ENCODE measurements around the gene METTL4. TPM values are rescaled to one million over a fixed set of nuclear protein-coding genes. Genes with fewer than 3 reads are reported as not detected.
A peak's percentile ranks its signal among the peaks of the same experiment; 100 is the strongest.

Gene METTL4
- total RNA-seq, 2 donors from 2014 or later, result 11.2 to 17.5 TPM

- Histone ChIP-seq H3K27ac (ENCODE audit: low read depth, low read length) (no peak overlapping the region), H3K9ac (ENCODE audit: extremely low read depth, low read length, poor library complexity, severe bottlenecking) (no peak overlapping the region), H3K9me3 (ENCODE audit: control insufficient read depth, low read length) (no peaks in the 10 kb centered on the region), H3K4me3 (ENCODE audit: low read length) (no peak overlapping the region), H3K27me3 (ENCODE audit: control insufficient read depth, insufficient read depth, low read length, poor library complexity, severe bottlenecking) (no peaks in the 10 kb centered on the region), H3K36me3 (ENCODE audit: control insufficient read depth, insufficient read depth, low read length) (peaks cover 37% of the 10 kb centered on the region), H3K4me1 (ENCODE audit: control insufficient read depth, insufficient read depth, low read length) (no peaks in the 10 kb centered on the region)
- Mint-ChIP-seq H3K4me3 (no peak overlapping the region), H3K36me3 (ENCODE audit: low read depth) (peaks cover 28% of the 10 kb centered on the region), H3K27me3 (ENCODE audit: insufficient read depth) (no peaks in the 10 kb centered on the region), H3K9me3 (no peaks in the 10 kb centered on the region), H3K4me1 (no peaks in the 10 kb centered on the region), H3K27ac (no peak overlapping the region)
- 97% methylated on average over 2 of the region's 2 CpGs; no CpG with 5 or more reads in 1 of the 2 experiments for WGBS, 2 experiments (ENCODE audit: insufficient coverage in 1 of 2, insufficient read length in 1 of 2)
- DNase-seq, result no peak
- TF ChIP-seq, protein P1, sequence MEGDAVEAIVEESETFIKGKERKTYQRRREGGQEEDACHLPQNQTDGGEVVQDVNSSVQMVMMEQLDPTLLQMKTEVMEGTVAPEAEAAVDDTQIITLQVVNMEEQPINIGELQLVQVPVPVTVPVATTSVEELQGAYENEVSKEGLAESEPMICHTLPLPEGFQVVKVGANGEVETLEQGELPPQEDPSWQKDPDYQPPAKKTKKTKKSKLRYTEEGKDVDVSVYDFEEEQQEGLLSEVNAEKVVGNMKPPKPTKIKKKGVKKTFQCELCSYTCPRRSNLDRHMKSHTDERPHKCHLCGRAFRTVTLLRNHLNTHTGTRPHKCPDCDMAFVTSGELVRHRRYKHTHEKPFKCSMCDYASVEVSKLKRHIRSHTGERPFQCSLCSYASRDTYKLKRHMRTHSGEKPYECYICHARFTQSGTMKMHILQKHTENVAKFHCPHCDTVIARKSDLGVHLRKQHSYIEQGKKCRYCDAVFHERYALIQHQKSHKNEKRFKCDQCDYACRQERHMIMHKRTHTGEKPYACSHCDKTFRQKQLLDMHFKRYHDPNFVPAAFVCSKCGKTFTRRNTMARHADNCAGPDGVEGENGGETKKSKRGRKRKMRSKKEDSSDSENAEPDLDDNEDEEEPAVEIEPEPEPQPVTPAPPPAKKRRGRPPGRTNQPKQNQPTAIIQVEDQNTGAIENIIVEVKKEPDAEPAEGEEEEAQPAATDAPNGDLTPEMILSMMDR (conservative IDR thresholded peaks at IDR 0.05), result no peak
These were observed 21.8 kb downstream of the METTL4 start for GRCh38 chr18:2549462-2549861.

GRCh38 chr18:2547477-2548087 lies 23.7 kb downstream of the METTL4 start:
- Mint-ChIP-seq H3K27ac (no peak overlapping the region), H3K9me3 (no peaks in the 10 kb centered on the region), H3K4me1 (no peaks in the 10 kb centered on the region), H3K27me3 (ENCODE audit: insufficient read depth) (no peaks in the 10 kb centered on the region), H3K36me3 (ENCODE audit: low read depth) (peaks cover 24% of the 10 kb centered on the region), H3K4me3 (no peak overlapping the region)
- Histone ChIP-seq H3K27ac (ENCODE audit: low read depth, low read length) (no peak overlapping the region), H3K36me3 (ENCODE audit: control insufficient read depth, insufficient read depth, low read length) (peaks cover 29% of the 10 kb centered on the region), H3K27me3 (ENCODE audit: control insufficient read depth, insufficient read depth, low read length, poor library complexity, severe bottlenecking) (no peaks in the 10 kb centered on the region), H3K9me3 (ENCODE audit: control insufficient read depth, low read length) (no peaks in the 10 kb centered on the region), H3K4me3 (ENCODE audit: low read length) (no peak overlapping the region), H3K9ac (ENCODE audit: extremely low read depth, low read length, poor library complexity, severe bottlenecking) (no peak overlapping the region), H3K4me1 (ENCODE audit: control insufficient read depth, insufficient read depth, low read length) (no peaks in the 10 kb centered on the region)
- no peak for DNase-seq
- TF ChIP-seq, protein P1 (conservative IDR thresholded peaks at IDR 0.05), result peak; percentile 80
- WGBS, 2 experiments (ENCODE audit: insufficient coverage in 1 of 2, insufficient read length in 1 of 2), result 68 to 70% methylated on average over 4 of the region's 4 CpGs

DNA sequence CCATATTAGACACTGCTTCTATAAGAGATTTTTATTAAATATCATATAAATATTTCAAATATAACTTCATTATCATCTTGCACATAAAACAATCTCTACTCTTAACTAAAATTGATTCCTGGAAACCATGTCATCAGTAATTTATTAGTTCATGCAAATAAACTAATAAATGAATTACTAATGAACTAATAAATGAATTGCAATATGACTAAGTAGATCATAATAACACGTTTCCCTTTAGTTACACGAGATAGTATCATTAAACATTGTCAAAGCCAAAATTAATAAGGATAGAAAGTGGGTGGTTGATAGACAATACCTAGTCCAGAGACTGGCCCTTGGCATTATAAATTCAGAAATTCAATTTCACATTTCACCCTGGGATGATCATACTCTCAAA lies 26.1 kb downstream of the METTL4 start:
- no peak overlapping the region for H3K27ac Mint-ChIP-seq
- TF ChIP-seq, protein P1 (conservative IDR thresholded peaks at IDR 0.05), result no peak
- Histone ChIP-seq H3K4me1 (ENCODE audit: control insufficient read depth, insufficient read depth, low read length) (no peaks in the 10 kb centered on the region), H3K27me3 (ENCODE audit: control insufficient read depth, insufficient read depth, low read length, poor library complexity, severe bottlenecking) (no peaks in the 10 kb centered on the region), H3K36me3 (ENCODE audit: control insufficient read depth, insufficient read depth, low read length) (peaks cover 18% of the 10 kb centered on the region), H3K9me3 (ENCODE audit: control insufficient read depth, low read length) (no peaks in the 10 kb centered on the region), H3K27ac (ENCODE audit: low read depth, low read length) (no peak overlapping the region), H3K4me3 (ENCODE audit: low read length) (no peak overlapping the region), H3K9ac (ENCODE audit: extremely low read depth, low read length, poor library complexity, severe bottlenecking) (no peak overlapping the region)
- peaks cover 4% of the 10 kb centered on the region for H3K4me1 Mint-ChIP-seq
- 100% methylated on average over 2 of the region's 2 CpGs; no CpG with 5 or more reads in 1 of the 2 experiments for WGBS, 2 experiments (ENCODE audit: insufficient coverage in 1 of 2, insufficient read length in 1 of 2)
- H3K9me3 Mint-ChIP-seq, result no peaks in the 10 kb centered on the region
- H3K27me3 Mint-ChIP-seq (ENCODE audit: insufficient read depth), result no peaks in the 10 kb centered on the region
- no peak for DNase-seq
- H3K4me3 Mint-ChIP-seq, result no peak overlapping the region
- peaks cover 16% of the 10 kb centered on the region for H3K36me3 Mint-ChIP-seq (ENCODE audit: low read depth)

Data from endodermal cell (in vitro differentiated cells).